HepG2 (cell line): Measurements from ENCODE around the gene TM2D3. TPM values are rescaled to one million over a fixed set of nuclear protein-coding genes. Genes with fewer than 3 reads are reported as not detected.

Experiments used
- ATAC-seq: fragments of 200-7000 bp; cut with Tn5 transposase; 3 replicates; pipeline ENCODE4 v1.9.1; 2020; ENCODE audit warnings: mild to moderate bottlenecking, moderate library complexity
- BruUV-seq: library from RNA; stranded (reverse); fragments of 400-500 nt; replicated peaks from 2 replicates; lab custom pipeline; 2021; lab: Mats Ljungman, UMichigan
- CTCF ChIA-PET: fragments of 300-600 bp; formaldehyde crosslinking; extraction: SDS; loops from one replicate; lab custom pipeline; 2021; ENCODE audit warnings: low total read pairs, inconsistent platforms, low intra/inter-chr PET ratio; lab: Yijun Ruan, JAX
- POLR2A ChIA-PET: fragments of 350-600 bp; sonication (Branson Sonifier 250); formaldehyde crosslinking; loops from one replicate; lab custom pipeline; 2020; ENCODE audit warnings: antibody characterized with exemption, inconsistent platforms; lab: Yijun Ruan, JAX
- DNase-seq: peaks from one replicate; pipeline ENCODE4 v3.0.0-alpha.2; 2015; ENCODE audit warnings: low spot score
- FAIRE-seq: peaks from 3 replicates; lab custom pipeline; 2011; peaks lifted over from hg19 to GRCh38; lab: Jason Lieb, UNC
- H2AFZ ChIP-seq: one replicate; pipeline ENCODE4 v1.6.1; 2011; ENCODE audit warnings: low read length, inconsistent platforms
- H3K27ac ChIP-seq: fragments of 300-600 bp; 3 replicates; pipeline ENCODE4 v1.8.0; 2011; ENCODE audit warnings: mixed run types, mild to moderate bottlenecking, mixed read lengths, low read length, inconsistent platforms; ENCODE audit not compliant: insufficient read depth; ENCODE audit errors: extremely low read length
- H3K27me3 ChIP-seq, 2 experiments: fragments of 200-600 bp in 1 of 2; 2 replicates in 1 of 2; 3 replicates in 1 of 2; pipeline versions ENCODE4 v1.6.0 to v1.8.0; 2011; ENCODE audit warnings: low read length in 2 of 2, mild to moderate bottlenecking in 2 of 2, moderate library complexity in 2 of 2, inconsistent platforms in 1 of 2; ENCODE audit not compliant: insufficient read depth in 2 of 2, control insufficient read depth in 1 of 2
- H3K36me3 ChIP-seq, 2 experiments: fragments of 200-600 bp in 1 of 2; replicated peaks in 1 of 2; 2 replicates in 1 of 2; 3 replicates in 1 of 2; pipeline versions ENCODE4 v1.5.1 to v1.8.0; 2011; ENCODE audit warnings: low read length in 2 of 2, inconsistent platforms in 1 of 2; ENCODE audit not compliant: insufficient read depth in 2 of 2, control insufficient read depth in 1 of 2
- H3K4me1 ChIP-seq: 2 replicates; pipeline ENCODE4 v1.5.1; 2012; ENCODE audit warnings: low read length, inconsistent platforms; ENCODE audit not compliant: insufficient read depth
- H3K4me2 ChIP-seq: 2 replicates; pipeline ENCODE4 v1.6.0; 2011; ENCODE audit warnings: low read depth, low read length, inconsistent platforms
- H3K4me3 ChIP-seq, 3 experiments: fragments of 200-600 bp in 1 of 3; sonication (generic), shearing (Covaris generic) in 1 of 3; replicated peaks in 1 of 3; 2 replicates each; pipeline ENCODE4 v1.5.1; 2011 to 2016; ENCODE audit warnings: low read length in 3 of 3, inconsistent platforms in 2 of 3, low read depth in 2 of 3, mild to moderate bottlenecking in 2 of 3, control low read depth in 1 of 3, mixed read lengths in 1 of 3; ENCODE audit not compliant: insufficient read depth in 1 of 3
- H3K79me2 ChIP-seq: one replicate; pipeline ENCODE4 v1.6.1; 2011; ENCODE audit warnings: low read length, inconsistent platforms; ENCODE audit not compliant: insufficient read depth
- H3K9ac ChIP-seq: 2 replicates; pipeline ENCODE4 v1.6.0; 2011; ENCODE audit warnings: mild to moderate bottlenecking, low read depth, low read length, inconsistent platforms; ENCODE audit not compliant: insufficient read depth
- H3K9me3 ChIP-seq: 2 replicates; pipeline ENCODE4 v1.5.1; 2012; ENCODE audit warnings: mild to moderate bottlenecking, low read length
- H4K20me1 ChIP-seq: 2 replicates; pipeline ENCODE4 v1.6.0; 2011; ENCODE audit warnings: inconsistent platforms, mild to moderate bottlenecking, low read length, moderate library complexity; ENCODE audit not compliant: insufficient read depth
- HOXA7 ChIP-seq: sonication (generic); formaldehyde crosslinking; IDR thresholded peaks from 2 replicates; pipeline ENCODE4 v1.8.1; 2022; ENCODE audit warnings: mild to moderate bottlenecking, missing genetic modification reagents, moderate library complexity
- JDP2 ChIP-seq: sonication (generic); formaldehyde crosslinking; IDR thresholded peaks from 2 replicates; pipeline ENCODE4 v1.8.1; 2022; ENCODE audit warnings: missing genetic modification reagents, borderline replicate concordance
- KLF15 ChIP-seq: sonication (generic); formaldehyde crosslinking; IDR thresholded peaks from 2 replicates; pipeline ENCODE4 v1.8.1; 2023; ENCODE audit warnings: borderline replicate concordance, mild to moderate bottlenecking, inconsistent platforms, missing genetic modification reagents, mixed read lengths
- MBNL3 ChIP-seq: fragments of 250-450 bp; sonication (Bioruptor Pico); conservative IDR thresholded peaks from 2 replicates; pipeline ENCODE4 v1.8.0; 2022; ENCODE audit warnings: mild to moderate bottlenecking, inconsistent platforms
- NFATC3 ChIP-seq: sonication (generic); formaldehyde crosslinking; IDR thresholded peaks from 2 replicates; pipeline ENCODE4 v1.5.1; 2020; ENCODE audit warnings: mild to moderate bottlenecking, missing genetic modification reagents
- PCBP1 ChIP-seq: fragments of 200-400 bp; formaldehyde crosslinking; IDR thresholded peaks from 2 replicates; pipeline ENCODE4 v1.6.1; 2017; ENCODE audit warnings: mild to moderate bottlenecking, low read depth, low read length, borderline replicate concordance
- SP2 ChIP-seq: sonication (generic); formaldehyde crosslinking; IDR thresholded peaks from 2 replicates; pipeline ENCODE4 v1.5.1; 2020; ENCODE audit warnings: mild to moderate bottlenecking, missing genetic modification reagents
- THRA ChIP-seq: sonication (generic); formaldehyde crosslinking; IDR thresholded peaks from 2 replicates; pipeline ENCODE4 v1.4.0; 2020; ENCODE audit warnings: missing genetic modification reagents, borderline replicate concordance
- ZBTB40 ChIP-seq, 2 experiments: fragments of 450-650 bp in 1 of 2; sonication (generic) in 1 of 2; formaldehyde crosslinking in 1 of 2; IDR thresholded peaks; 2 replicates each; pipeline versions ENCODE4 v1.6.1 to v1.8.0; 2016 to 2022; ENCODE audit warnings: antibody characterized with exemption in 1 of 2, mild to moderate bottlenecking in 1 of 2, missing genetic modification reagents in 1 of 2
- ZFP37 ChIP-seq: sonication (generic); formaldehyde crosslinking; IDR thresholded peaks from 2 replicates; pipeline ENCODE4 v1.4.0; 2020; ENCODE audit warnings: missing genetic modification reagents, borderline replicate concordance
- ZNF10 ChIP-seq: sonication (generic); formaldehyde crosslinking; IDR thresholded peaks from 2 replicates; pipeline ENCODE4 v1.4.0; 2020; ENCODE audit warnings: mild to moderate bottlenecking, low read depth, missing genetic modification reagents, borderline replicate concordance
- ZNF441 ChIP-seq: sonication (generic); formaldehyde crosslinking; IDR thresholded peaks from 2 replicates; pipeline ENCODE4 v1.7.0; 2021; ENCODE audit warnings: missing genetic modification reagents, borderline replicate concordance
- ZNF567 ChIP-seq: sonication (generic); formaldehyde crosslinking; IDR thresholded peaks from 2 replicates; pipeline ENCODE4 v1.8.1; 2023; ENCODE audit warnings: mild to moderate bottlenecking, missing genetic modification reagents, borderline replicate concordance
- ZNF607 ChIP-seq: sonication (generic); formaldehyde crosslinking; IDR thresholded peaks from 2 replicates; pipeline ENCODE4 v1.5.1; 2020; ENCODE audit warnings: missing genetic modification reagents, mild to moderate bottlenecking, borderline replicate concordance
- WGBS: methylation state at CpG from one replicate; pipeline ENCODE4 v1.1.6; 2017; ENCODE audit warnings: low lambda C conversion rate; 5-methylcytosine and 5-hydroxymethylcytosine counted together
- in situ Hi-C: cut with HindIII; loops from 2 replicates; pipeline ENCODE4 v1.10.0; 2017; ENCODE audit warnings: low pct_unique_long_range_greater_than_20kb; ENCODE audit not compliant: extremely low pct_ligation_motif_present
- intact Hi-C: fragments of 100-400 bp; cut with micrococcal nuclease; formaldehyde crosslinking; loops from one replicate; pipeline ENCODE4 v1.10.0; 2022; ENCODE audit not compliant: unreplicated experiment
- polyA plus RNA-seq, 8 experiments: library from polyadenylated mRNA; depleted of rRNA in 3 of 8; stranded (reverse) in 7 of 8; unstranded in 1 of 8; fragments of >200 nt; fragmentation: Illumina TruSeq in 4 of 8; extraction: Trizol in 4 of 8; gene quantifications; 2 replicates each; pipeline versions ENCODE4 v1.2.1 to v1.2.3, GENCODE V29; 2011 to 2016; ENCODE audit warnings: low read depth in 4 of 8, missing spikeins in 1 of 8, mixed read lengths in 1 of 8; ENCODE audit not compliant: insufficient read depth in 1 of 8
- total RNA-seq, 5 experiments: library from RNA; depleted of rRNA; stranded (reverse); fragments of >200 nt; fragmentation: Illumina TruSeq; extraction: Trizol; gene quantifications; 2 replicates each; pipeline ENCODE4 v1.2.3, GENCODE V29; 2016; ENCODE audit warnings: low read depth in 1 of 5

Gene TM2D3
- total and polyA plus RNA-seq, 2 of the 13 experiments (the other 11 are each of a cell fraction or from before 2014, with no cell fraction given): 31.1 to 72.7 TPM

DNA sequence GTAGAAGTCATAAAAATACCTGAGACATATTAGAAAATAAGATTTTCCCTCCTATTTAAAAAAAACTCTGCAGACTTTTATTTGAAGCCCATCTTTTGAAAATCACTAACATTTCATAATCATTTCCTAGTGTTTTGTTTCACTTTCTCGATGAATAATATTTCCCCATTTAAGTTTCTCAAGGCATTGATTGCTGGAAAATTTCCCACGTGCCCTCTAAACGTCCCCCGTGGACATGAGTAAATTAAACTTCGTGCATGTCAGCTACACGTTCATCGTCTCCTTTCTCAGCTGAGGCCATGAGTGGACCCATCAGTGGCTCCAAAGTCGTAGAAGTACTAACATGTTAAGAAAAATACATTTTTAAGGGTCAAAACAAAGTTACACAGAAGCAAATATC is 2.0 kb upstream of the TM2D3 start:
- H3K9me3 ChIP-seq: no peaks in the 10 kb centered on the region
- FAIRE-seq (no peak), DNase-seq (no peak), ATAC-seq (no peak)
- intact Hi-C loops: loop anchor here (5.0 kb wide), 2 partner anchors 217 to 362 kb away; no protein-coding TSS in a partner anchor
- H3K27me3 ChIP-seq: no peaks in the 10 kb centered on the region; a peak in 1 of 5 replicates
- in situ Hi-C loops: loop anchor here (5.0 kb wide), 1 partner anchor 367 kb away; no protein-coding TSS in a partner anchor
- no peak overlapping the region for H3K27ac ChIP-seq
- peaks cover 29% of the 10 kb centered on the region for H3K79me2 ChIP-seq
- POLR2A ChIA-PET: interaction anchor here (2.3 kb wide), 1 partner anchor 126 kb away, joined by 5 read pairs; no protein-coding TSS in a partner anchor
- peaks cover 33% of the 10 kb centered on the region for H3K4me1 ChIP-seq
- no peak overlapping the region for H3K4me3 ChIP-seq
- H2AFZ ChIP-seq: no peak overlapping the region
- H3K36me3 ChIP-seq: peaks cover 0 to 6% of the 10 kb centered on the region in 2 experiments; a peak in 3 of 5 replicates
- WGBS: 95% methylated on average over 8 of the region's 8 CpGs
- no peaks in the 10 kb centered on the region for H4K20me1 ChIP-seq
- no TSS peak for BruUV-seq
- no peak overlapping the region for H3K9ac ChIP-seq
- H3K4me2 ChIP-seq: no peak overlapping the region
- CTCF ChIA-PET: interaction anchor here (0.6 to 1.4 kb wide), 2 partner anchors 11 to 114 kb away, joined by 3 read pairs; no protein-coding TSS in a partner anchor
- TF ChIP-seq ZNF607 (CRISPR knock-in tag) (no peak), THRA (CRISPR knock-in tag) (no peak), ZNF567 (CRISPR knock-in tag) (no peak), JDP2 (CRISPR knock-in tag) (no peak), SP2 (no peak), PCBP1 (no peak), ZNF441 (CRISPR knock-in tag) (no peak), KLF15 (CRISPR knock-in tag) (no peak), NFATC3 (CRISPR knock-in tag) (no peak), ZNF10 (CRISPR knock-in tag) (no peak), ZFP37 (no peak), HOXA7 (CRISPR knock-in tag) (no peak), MBNL3 (CRISPR knock-in tag) (no peak), ZBTB40 (IDR thresholded peaks at IDR 0.05) (no peak), ZBTB40 (CRISPR knock-in tag; IDR thresholded peaks at IDR 0.05) (no peak)
